Common myeloid progenitor, CD34-positive (primary cell): ENCODE measurements around the gene ARID5A.

Experiments
- CTCF ChIA-PET: fragments of 350-600 bp; sonication (Branson Sonifier 250); formaldehyde crosslinking; loops from one replicate; lab custom pipeline; 2021; ENCODE audit warnings: antibody characterized with exemption; lab: Charles Lee
- POLR2A ChIA-PET: fragments of 350-600 bp; sonication (Branson Sonifier 250); formaldehyde crosslinking; loops from one replicate; lab custom pipeline; 2021; ENCODE audit warnings: antibody characterized with exemption; lab: Charles Lee
- DNase-seq, 3 donors: peaks; one replicate each; pipeline versions ENCODE4 v3.0.0 to v3.0.0-alpha.2; 2013
- H3K27ac ChIP-seq, 2 experiments: 1 replicate in 1 of 2; 2 replicates in 1 of 2; pipeline ENCODE4 v1.7.0; 2013; ENCODE audit warnings: inconsistent platforms in 2 of 2, low read length in 2 of 2, mild to moderate bottlenecking in 2 of 2, low read depth in 1 of 2, moderate library complexity in 1 of 2; ENCODE audit not compliant: severe bottlenecking in 2 of 2, insufficient read depth in 1 of 2, poor library complexity in 1 of 2
- H3K27me3 ChIP-seq, 5 experiments: replicated peaks in 2 of 5; 1 replicate in 3 of 5; 2 replicates in 2 of 5; pipeline versions ENCODE4 v1.6.1 to v1.7.0; 2013; ENCODE audit warnings: low read length in 4 of 5, mild to moderate bottlenecking in 2 of 5, moderate library complexity in 2 of 5, inconsistent platforms in 1 of 5; ENCODE audit not compliant: insufficient read depth in 5 of 5, control insufficient read depth in 4 of 5
- H3K36me3 ChIP-seq, 4 experiments: 1 replicate in 2 of 4; 2 replicates in 2 of 4; pipeline versions ENCODE4 v1.6.1 to v1.7.0; 2013; ENCODE audit warnings: low read length in 3 of 4, control low read depth in 1 of 4, mild to moderate bottlenecking in 1 of 4; ENCODE audit not compliant: control insufficient read depth in 4 of 4, insufficient read depth in 4 of 4
- H3K4me1 ChIP-seq, 4 experiments: 1 replicate in 3 of 4; 2 replicates in 1 of 4; pipeline versions ENCODE4 v1.6.1 to v1.7.1; 2013; ENCODE audit warnings: low read length in 3 of 4, mild to moderate bottlenecking in 3 of 4, control low read depth in 1 of 4, inconsistent platforms in 1 of 4, moderate library complexity in 1 of 4; ENCODE audit not compliant: control insufficient read depth in 4 of 4, insufficient read depth in 4 of 4; ENCODE audit errors: control extremely low read depth in 1 of 4
- H3K4me3 ChIP-seq, 7 experiments: 1 replicate in 4 of 7; 2 replicates in 3 of 7; pipeline versions ENCODE4 v1.5.1 to v1.7.0; 2013; ENCODE audit warnings: mild to moderate bottlenecking in 7 of 7, low read length in 6 of 7, moderate library complexity in 6 of 7, inconsistent platforms in 2 of 7, low read depth in 2 of 7, control low read depth in 1 of 7; ENCODE audit not compliant: insufficient read depth in 4 of 7, control insufficient read depth in 1 of 7; ENCODE audit errors: extremely low read depth in 1 of 7
- H3K9me3 ChIP-seq, 5 experiments: 1 replicate in 4 of 5; 2 replicates in 1 of 5; pipeline versions ENCODE4 v1.6.1 to v1.7.1; 2013; ENCODE audit warnings: low read length in 4 of 5, mild to moderate bottlenecking in 2 of 5, inconsistent platforms in 1 of 5, low read depth in 1 of 5, moderate library complexity in 1 of 5; ENCODE audit not compliant: control insufficient read depth in 4 of 5, insufficient read depth in 2 of 5; ENCODE audit errors: control extremely low read depth in 1 of 5
- WGBS: methylation state at CpG from one replicate; pipeline ENCODE4 v1.1.5; 2013; ENCODE audit not compliant: insufficient coverage; 5-methylcytosine and 5-hydroxymethylcytosine counted together

The ARID5A gene

GRCh38 chr2:96549967-96550786 lies 13.6 kb downstream of the ARID5A start:
- Histone ChIP-seq H3K9me3 (no peaks in the 10 kb centered on the region), H3K36me3 (peaks cover 4 to 64% (median 45%) of the 10 kb centered on the region in 4 experiments), H3K27me3 (no peaks in the 10 kb centered on the region), H3K4me1 (peaks cover 0 to 23% (median 16%) of the 10 kb centered on the region in 4 experiments), H3K4me3 (no peak overlapping the region), H3K27ac (no peak overlapping the region)
- 97% methylated on average over 56 of the region's 61 CpGs for WGBS
- ChIA-PET CTCF (interaction anchor here (1.0 to 22.8 kb wide), 4 partner anchors 13 to 42 kb away, joined by 3 to 429 read pairs (median 4); partner anchors contain the start of gene ARID5A), POLR2A (interaction anchor here (1.0 to 5.6 kb wide), 3 partner anchors 13 to 22 kb away, joined by 3 to 33 read pairs (median 21); partner anchors contain the start of gene ARID5A)
- DNase-seq = no peak

DNA sequence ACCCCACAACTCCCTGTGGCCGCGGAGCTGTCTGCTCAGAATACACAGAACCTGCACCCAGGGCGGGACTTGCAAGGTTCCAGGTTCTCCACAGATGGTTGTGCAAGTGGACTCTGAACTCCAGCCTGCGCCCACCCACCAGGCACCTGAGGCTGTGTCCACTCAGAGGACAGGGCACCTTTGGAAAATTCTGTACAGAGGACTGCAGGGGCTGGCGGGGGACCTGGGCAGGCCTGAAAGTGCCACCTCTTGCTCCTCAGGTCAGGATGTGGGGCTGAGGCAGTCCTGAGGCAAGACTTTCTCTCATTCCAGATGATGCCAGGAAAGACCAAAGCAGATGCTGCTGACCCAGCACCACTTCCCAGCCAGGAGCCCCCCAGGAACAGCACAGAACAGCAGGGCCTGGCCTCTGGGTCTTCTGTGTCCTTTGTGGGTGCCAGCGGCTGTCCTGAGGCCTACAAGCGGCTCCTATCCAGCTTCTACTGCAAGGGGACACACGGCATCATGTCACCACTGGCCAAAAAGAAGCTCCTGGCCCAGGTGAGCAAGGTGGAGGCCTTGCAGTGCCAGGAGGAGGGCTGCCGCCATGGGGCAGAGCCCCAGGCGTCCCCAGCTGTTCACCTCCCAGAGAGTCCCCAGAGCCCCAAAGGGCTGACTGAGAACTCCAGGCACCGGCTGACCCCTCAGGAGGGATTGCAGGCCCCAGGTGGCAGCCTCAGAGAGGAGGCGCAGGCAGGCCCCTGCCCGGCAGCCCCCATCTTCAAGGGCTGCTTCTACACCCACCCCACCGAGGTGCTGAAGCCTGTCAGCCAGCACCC lies 14.4 kb downstream of the ARID5A start:
- 98% methylated on average over 13 of the region's 14 CpGs for WGBS
- Histone ChIP-seq H3K9me3 (no peaks in the 10 kb centered on the region), H3K4me1 (peaks cover 0 to 21% (median 15%) of the 10 kb centered on the region in 4 experiments), H3K36me3 (peaks cover 4 to 64% (median 44%) of the 10 kb centered on the region in 4 experiments), H3K4me3 (no peak overlapping the region), H3K27me3 (no peaks in the 10 kb centered on the region), H3K27ac (no peak overlapping the region)
- POLR2A ChIA-PET = interaction anchor here (5.3 to 5.6 kb wide), 2 partner anchors 13 to 23 kb away, joined by 21 to 33 read pairs; partner anchors contain the start of gene ARID5A
- CTCF ChIA-PET = interaction anchor here (1.1 to 22.8 kb wide), 3 partner anchors 18 to 49 kb away, joined by 3 to 429 read pairs (median 4); partner anchors contain the start of gene ARID5A
- no peak for DNase-seq

- Histone ChIP-seq H3K27ac (no peak overlapping the region), H3K27me3 (no peaks in the 10 kb centered on the region), H3K4me3 (no peak overlapping the region), H3K36me3 (peaks cover 4 to 59% (median 44%) of the 10 kb centered on the region in 4 experiments), H3K4me1 (peaks cover 0 to 13% (median 9%) of the 10 kb centered on the region in 4 experiments), H3K9me3 (no peaks in the 10 kb centered on the region)
- 95% methylated on average over 23 of the region's 25 CpGs for WGBS
- DNase-seq = no peak
- POLR2A ChIA-PET = interaction anchor here (3.1 to 5.3 kb wide), 2 partner anchors 14 to 24 kb away, joined by 21 to 44 read pairs; partner anchors contain the start of gene ARID5A
- CTCF ChIA-PET = interaction anchor here (1.2 to 22.8 kb wide), 2 partner anchors 19 to 48 kb away, joined by 3 to 429 read pairs; partner anchors contain the start of gene ARID5A
These were observed 15.2 kb downstream of the ARID5A start for GRCh38 chr2:96551605-96552314.

DNA sequence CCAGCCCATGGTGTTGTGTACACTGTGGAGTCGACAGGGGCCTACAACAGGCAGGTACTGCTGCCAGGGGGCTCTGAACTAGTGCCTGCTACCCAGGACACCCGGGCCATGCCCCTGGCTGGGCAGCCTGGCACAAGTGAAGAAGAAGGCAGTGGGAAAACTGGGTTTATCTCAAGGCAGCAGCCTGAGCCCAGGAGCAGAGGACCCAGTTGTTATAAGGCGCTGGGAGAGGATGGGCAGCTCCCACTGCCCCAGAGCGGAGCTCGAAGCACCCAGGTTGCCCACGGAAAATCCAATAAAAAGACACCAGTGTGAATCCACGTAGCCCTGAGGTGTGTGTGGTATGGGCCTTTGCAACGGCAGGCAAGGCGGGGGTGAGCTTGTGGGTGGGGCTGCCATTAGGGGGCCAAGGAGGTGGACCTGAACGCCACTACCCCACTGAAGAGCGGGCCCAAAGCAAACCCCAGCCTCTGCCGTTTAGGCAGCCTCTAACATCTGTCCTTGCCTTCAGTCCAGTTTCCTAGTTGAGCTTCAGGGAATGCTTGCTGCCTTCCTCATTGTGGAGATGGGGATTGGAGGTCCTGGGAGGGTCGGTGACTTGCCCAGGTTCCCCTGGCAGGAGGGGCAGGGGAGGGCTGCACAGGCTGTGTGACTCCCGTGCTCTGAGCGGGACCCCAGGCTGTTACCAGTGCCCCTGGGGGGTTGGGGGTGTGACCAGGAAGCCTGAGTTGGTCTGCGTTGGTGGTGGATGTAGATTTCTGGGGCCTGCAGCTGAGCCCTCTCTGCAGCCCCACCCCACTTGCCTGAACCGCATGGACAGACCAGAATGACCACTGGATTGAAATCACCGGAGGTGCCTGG lies 16.0 kb downstream of the ARID5A start:
- peaks cover 4 to 54% (median 38%) of the 10 kb centered on the region in 4 experiments for H3K36me3 ChIP-seq
- 87% methylated on average over 12 of the region's 18 CpGs for WGBS
- no peak for DNase-seq
- H3K4me1 ChIP-seq = peaks cover 0 to 11% (median 7%) of the 10 kb centered on the region in 4 experiments
- H3K27ac ChIP-seq = no peak overlapping the region
- CTCF ChIA-PET = interaction anchor here (0.9 to 22.8 kb wide), 5 partner anchors 12 to 86 kb away, joined by 3 to 429 read pairs (median 4); partner anchors contain the start of gene ARID5A
- H3K9me3 ChIP-seq = no peaks in the 10 kb centered on the region
- no peak overlapping the region for H3K4me3 ChIP-seq
- H3K27me3 ChIP-seq = no peaks in the 10 kb centered on the region
- POLR2A ChIA-PET = interaction anchor here (0.6 to 5.3 kb wide), 5 partner anchors 8 to 84 kb away, joined by 3 to 44 read pairs (median 3); partner anchors contain the start of gene ARID5A

DNA sequence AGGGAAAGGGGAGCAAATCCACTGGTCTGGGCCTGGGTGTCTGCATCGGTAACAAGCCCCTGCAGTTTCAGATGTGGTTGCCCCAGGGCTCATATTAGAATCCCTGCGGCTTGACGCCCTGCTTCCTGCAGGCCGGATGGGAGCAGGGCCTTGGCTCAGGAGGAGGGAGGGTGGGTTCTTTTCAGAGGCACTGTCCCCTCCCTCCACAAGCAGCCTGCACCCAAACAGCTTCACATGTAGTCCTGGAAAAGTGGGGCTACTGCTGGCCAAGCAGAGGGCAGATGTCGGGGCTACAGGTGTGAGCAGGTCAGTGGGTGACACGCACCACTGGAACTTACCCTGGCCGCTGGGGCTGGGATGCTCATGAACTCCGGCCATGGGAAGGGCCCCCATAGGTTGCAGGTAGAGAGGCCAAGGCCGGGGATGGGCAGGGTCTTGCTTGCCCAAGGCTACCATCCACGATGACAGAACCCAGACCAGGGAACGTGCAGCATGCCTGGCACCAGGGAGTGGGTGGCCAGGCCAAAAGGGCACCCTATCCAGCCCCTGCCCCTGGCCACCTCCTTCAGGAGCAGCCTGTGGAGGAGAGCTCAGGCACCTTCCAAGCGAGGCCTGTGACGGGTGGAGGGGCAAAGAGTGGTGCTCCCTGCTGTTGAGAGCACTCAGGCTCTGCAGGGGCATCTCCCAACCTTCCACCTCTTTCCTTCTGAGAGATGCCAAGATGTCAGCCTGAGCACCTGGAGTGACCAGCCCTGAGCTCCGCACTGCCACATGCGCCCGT lies 16.8 kb downstream of the ARID5A start:
- no peak for DNase-seq

More for the DNA sequence above, 16.8 kb downstream of the ARID5A start:
- peaks cover 2 to 49% (median 34%) of the 10 kb centered on the region in 4 experiments for H3K36me3 ChIP-seq
- no peaks in the 10 kb centered on the region for H3K9me3 ChIP-seq
- no peak overlapping the region for H3K27ac ChIP-seq
- CTCF ChIA-PET = interaction anchor here (0.9 to 22.8 kb wide), 12 partner anchors 11 to 145 kb away, joined by 3 to 429 read pairs (median 4); partner anchors contain the start of gene ARID5A
- H3K27me3 ChIP-seq = no peaks in the 10 kb centered on the region
- 95% methylated on average over 13 of the region's 16 CpGs for WGBS
- H3K4me1 ChIP-seq = peaks cover 0 to 11% (median 7%) of the 10 kb centered on the region in 4 experiments
- H3K4me3 ChIP-seq = no peak overlapping the region
- POLR2A ChIA-PET = interaction anchor here (0.6 to 5.3 kb wide), 8 partner anchors 9 to 84 kb away, joined by 3 to 44 read pairs (median 4); partner anchors contain the start of gene ARID5A
